Panc1 (cell line): ENCODE results near the gene FAM117B. TPM values are rescaled to one million over a fixed set of nuclear protein-coding genes. Genes with fewer than 3 reads are reported as not detected.

Source experiments
- ATAC-seq: fragments of 200-7000 bp; cut with Tn5 transposase; 2 replicates; pipeline ENCODE4 v1.9.1; 2020; ENCODE audit warnings: mild to moderate bottlenecking, moderate library complexity
- BruUV-seq: library from RNA; stranded (reverse); fragments of 400-500 nt; replicated peaks from 2 replicates; lab custom pipeline; 2021; lab: Mats Ljungman, UMichigan
- CTCF ChIA-PET: fragments of 300-600 bp; sonication (Branson Sonifier 250); formaldehyde crosslinking; loops from one replicate; lab custom pipeline; 2022; ENCODE audit warnings: antibody characterized with exemption; lab: Charles Lee
- POLR2A ChIA-PET: fragments of 300-600 bp; sonication (Branson Sonifier 250); formaldehyde crosslinking; loops from one replicate; lab custom pipeline; 2022; ENCODE audit warnings: antibody characterized with exemption; lab: Charles Lee
- DNase-seq: peaks from one replicate; pipeline ENCODE4 v3.0.0-alpha.2; 2010; ENCODE audit warnings: low read depth, low spot score
- H3K27ac ChIP-seq: 2 replicates; pipeline ENCODE4 v1.5.1; 2011; ENCODE audit warnings: mild to moderate bottlenecking, low read length, inconsistent platforms
- H3K27me3 ChIP-seq: fragments of 200-500 bp; sonication (Bioruptor generic); 2 replicates; pipeline ENCODE4 v1.6.0; 2014; ENCODE audit warnings: low read length, inconsistent platforms; ENCODE audit not compliant: control insufficient read depth, insufficient read depth
- H3K36me3 ChIP-seq: fragments of 200-500 bp; sonication (Bioruptor generic); 2 replicates; pipeline ENCODE4 v1.5.1; 2014; ENCODE audit warnings: inconsistent platforms, mild to moderate bottlenecking, low read length, moderate library complexity; ENCODE audit not compliant: control insufficient read depth, insufficient read depth
- H3K4me1 ChIP-seq: 2 replicates; pipeline ENCODE4 v1.5.1; 2011; ENCODE audit warnings: inconsistent platforms, mild to moderate bottlenecking, low read length, moderate library complexity; ENCODE audit not compliant: control insufficient read depth, insufficient read depth
- H3K4me3 ChIP-seq, 2 experiments: 2 replicates each; pipeline ENCODE4 v1.5.1; 2011 to 2012; ENCODE audit warnings: low read depth in 2 of 2, low read length in 2 of 2, mild to moderate bottlenecking in 2 of 2, inconsistent platforms in 1 of 2, moderate library complexity in 1 of 2
- H3K9me3 ChIP-seq: fragments of 200-500 bp; sonication (Bioruptor generic); 2 replicates; pipeline ENCODE4 v1.5.1; 2014; ENCODE audit warnings: low read depth, mild to moderate bottlenecking, inconsistent platforms, low read length, moderate library complexity; ENCODE audit not compliant: control insufficient read depth, insufficient read depth
- CTCF ChIP-seq: fragments of 450-650 bp; IDR thresholded peaks from 2 replicates; pipeline ENCODE4 v1.5.1; 2017; ENCODE audit warnings: mild to moderate bottlenecking
- POLR2AphosphoS5 ChIP-seq: IDR thresholded peaks from 2 replicates; pipeline ENCODE4 v1.6.1; 2012; ENCODE audit warnings: mild to moderate bottlenecking, low read depth, low read length, moderate library complexity
- REST ChIP-seq, 2 experiments: IDR thresholded peaks; 2 replicates each; pipeline ENCODE4 v1.6.1; 2011 to 2012; ENCODE audit warnings: low read depth in 2 of 2, control low read depth in 1 of 2, low read length in 1 of 2, mild to moderate bottlenecking in 1 of 2, moderate library complexity in 1 of 2; ENCODE audit not compliant: insufficient read depth in 1 of 2
- SIN3A ChIP-seq: IDR thresholded peaks from 2 replicates; pipeline ENCODE4 v1.6.1; 2012; ENCODE audit warnings: low read depth, mild to moderate bottlenecking, low read length, moderate library complexity, borderline replicate concordance; ENCODE audit not compliant: insufficient read depth
- TCF7L2 ChIP-seq: IDR thresholded peaks from 2 replicates; pipeline ENCODE4 v1.6.1; 2011; ENCODE audit warnings: mild to moderate bottlenecking, low read depth, low read length, inconsistent platforms
- in situ Hi-C: cut with HindIII; loops from 2 replicates; pipeline ENCODE4 v1.10.0; 2016; ENCODE audit warnings: low sequenced_read_pairs, low pct_unique_long_range_greater_than_20kb
- intact Hi-C: fragments of 100-400 bp; cut with micrococcal nuclease; formaldehyde crosslinking; loops from one replicate; pipeline ENCODE4 v1.10.0; 2022; ENCODE audit not compliant: unreplicated experiment
- total RNA-seq: library from RNA; stranded (reverse); gene quantifications from one replicate; pipeline ENCODE4 v1.2.1, GENCODE V29; 2021; ENCODE audit not compliant: unreplicated experiment

The FAM117B gene
- total RNA-seq, 1 experiment from 2014 or later: 7.8 TPM

- H3K27ac ChIP-seq: no peak overlapping the region
- POLR2A ChIA-PET: no interaction called here
- DNase-seq: no peak
- TSS peak; percentile 53 for BruUV-seq
- H3K9me3 ChIP-seq: peaks cover 7% of the 10 kb centered on the region; the same call in 1 of the 2 replicates
- in situ Hi-C loops: no loop called here
- no peaks in the 10 kb centered on the region for H3K27me3 ChIP-seq
- no peaks in the 10 kb centered on the region for H3K4me1 ChIP-seq
- no peak for ATAC-seq
- intact Hi-C loops: no loop called here
- TF ChIP-seq POLR2AphosphoS5 (no peak), REST (IDR thresholded peaks at IDR 0.05; ENCODE audit: insufficient read depth in 1 of 2, low read depth in 2 of 2, low read length in 1 of 2) (no peak), TCF7L2 (no peak), SIN3A (no peak), CTCF (no peak)
- CTCF ChIA-PET: no interaction called here
- H3K4me3 ChIP-seq: no peak overlapping the region
- H3K36me3 ChIP-seq: no peaks in the 10 kb centered on the region
Observed at GRCh38 chr2:202680512-202680911, 45.7 kb downstream of the FAM117B start.

- no TSS peak for BruUV-seq
- no peak for ATAC-seq
- intact Hi-C loops: no loop called here
Observed at GRCh38 chr2:202681688-202682205, 47.0 kb downstream of the FAM117B start.

More at GRCh38 chr2:202681688-202682205, 47.0 kb downstream of the FAM117B start:
- Histone ChIP-seq H3K4me3 (no peak overlapping the region), H3K4me1 (no peaks in the 10 kb centered on the region), H3K9me3 (peaks cover 7% of the 10 kb centered on the region; the same call in 1 of the 2 replicates), H3K27me3 (no peaks in the 10 kb centered on the region), H3K36me3 (no peaks in the 10 kb centered on the region), H3K27ac (no peak overlapping the region)
- DNase-seq: no peak
- in situ Hi-C loops: no loop called here
- CTCF ChIA-PET: no interaction called here
- TF ChIP-seq POLR2AphosphoS5: no peak
- TF ChIP-seq CTCF: no peak
- no peak for TF ChIP-seq REST (IDR thresholded peaks at IDR 0.05; ENCODE audit: insufficient read depth in 1 of 2, low read depth in 2 of 2, low read length in 1 of 2)
- TF ChIP-seq TCF7L2: no peak
- no peak for TF ChIP-seq SIN3A
- POLR2A ChIA-PET: no interaction called here
